Thyroid gland (tissue), 4 donors: Measurements from ENCODE around the gene NEDD9. TPM values are rescaled to one million over a fixed set of nuclear protein-coding genes. Genes with fewer than 3 reads are reported as not detected.

Experiments used
- DNase-seq, 2 donors: peaks; one replicate each; pipeline ENCODE4 v3.0.0-alpha.2; 2019
- H3K27ac ChIP-seq, 3 donors: fragments of 200-600 bp; sonication (generic); 1 replicate in 2 of 3; 2 replicates in 1 of 3; pipeline ENCODE4 v1.5.1; 2016 to 2019; ENCODE audit warnings: mild to moderate bottlenecking in 1 of 3, moderate library complexity in 1 of 3
- H3K27me3 ChIP-seq: fragments of 200-600 bp; sonication (generic); one replicate; pipeline ENCODE4 v1.5.1; 2019
- H3K36me3 ChIP-seq, 2 donors: fragments of 200-600 bp; sonication (generic); one replicate each; pipeline ENCODE4 v1.5.1; 2016 to 2019
- H3K4me1 ChIP-seq, 2 donors: fragments of 200-600 bp; sonication (generic); one replicate each; pipeline ENCODE4 v1.5.1; 2017 to 2019
- H3K4me3 ChIP-seq, 3 donors: fragments of 200-600 bp; sonication (generic); replicated peaks in 1 of 3; 1 replicate in 2 of 3; 2 replicates in 1 of 3; pipeline ENCODE4 v1.5.1; 2016; ENCODE audit warnings: mild to moderate bottlenecking in 1 of 3
- H3K9me3 ChIP-seq: fragments of 200-600 bp; sonication (generic); one replicate; pipeline ENCODE4 v1.5.1; 2017
- POLR2A ChIP-seq, 2 donors: fragments of 450-650 bp; IDR thresholded peaks; one replicate each; pipeline ENCODE4 v1.6.1; 2017; ENCODE audit warnings: antibody characterized with exemption in 2 of 2, mild to moderate bottlenecking in 2 of 2, moderate library complexity in 1 of 2
- WGBS, 2 donors: methylation state at CpG; one replicate each; pipeline ENCODE4 v1.1.5; 2017; 5-methylcytosine and 5-hydroxymethylcytosine counted together
- intact Hi-C: fragments of 100-400 bp; cut with DNase I; formaldehyde crosslinking; loops from one replicate; pipeline ENCODE4 v1.15.1; 2023
- total RNA-seq, 4 donors: library from RNA; depleted of rRNA; stranded (reverse); fragments of >200 nt; gene quantifications; one replicate each; pipeline ENCODE4 v1.2.3, GENCODE V29; 2016
- TF ChIP-seq, protein P1 (sequence below), 6 experiments: fragments of 200-600 bp in 3 of 6; fragments of 450-650 bp in 3 of 6; sonication (generic) in 3 of 6; IDR thresholded peaks; one replicate each; pipeline ENCODE4 v1.5.1; 2016 to 2019; ENCODE audit warnings: antibody characterized with exemption in 6 of 6, mild to moderate bottlenecking in 2 of 6, inconsistent platforms in 1 of 6, moderate library complexity in 1 of 6

NEDD9 gene, protein sequence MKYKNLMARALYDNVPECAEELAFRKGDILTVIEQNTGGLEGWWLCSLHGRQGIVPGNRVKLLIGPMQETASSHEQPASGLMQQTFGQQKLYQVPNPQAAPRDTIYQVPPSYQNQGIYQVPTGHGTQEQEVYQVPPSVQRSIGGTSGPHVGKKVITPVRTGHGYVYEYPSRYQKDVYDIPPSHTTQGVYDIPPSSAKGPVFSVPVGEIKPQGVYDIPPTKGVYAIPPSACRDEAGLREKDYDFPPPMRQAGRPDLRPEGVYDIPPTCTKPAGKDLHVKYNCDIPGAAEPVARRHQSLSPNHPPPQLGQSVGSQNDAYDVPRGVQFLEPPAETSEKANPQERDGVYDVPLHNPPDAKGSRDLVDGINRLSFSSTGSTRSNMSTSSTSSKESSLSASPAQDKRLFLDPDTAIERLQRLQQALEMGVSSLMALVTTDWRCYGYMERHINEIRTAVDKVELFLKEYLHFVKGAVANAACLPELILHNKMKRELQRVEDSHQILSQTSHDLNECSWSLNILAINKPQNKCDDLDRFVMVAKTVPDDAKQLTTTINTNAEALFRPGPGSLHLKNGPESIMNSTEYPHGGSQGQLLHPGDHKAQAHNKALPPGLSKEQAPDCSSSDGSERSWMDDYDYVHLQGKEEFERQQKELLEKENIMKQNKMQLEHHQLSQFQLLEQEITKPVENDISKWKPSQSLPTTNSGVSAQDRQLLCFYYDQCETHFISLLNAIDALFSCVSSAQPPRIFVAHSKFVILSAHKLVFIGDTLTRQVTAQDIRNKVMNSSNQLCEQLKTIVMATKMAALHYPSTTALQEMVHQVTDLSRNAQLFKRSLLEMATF
- total RNA-seq, result 10 to 100 TPM; 42.1 to 78.3 (median 61.7) TPM

DNA sequence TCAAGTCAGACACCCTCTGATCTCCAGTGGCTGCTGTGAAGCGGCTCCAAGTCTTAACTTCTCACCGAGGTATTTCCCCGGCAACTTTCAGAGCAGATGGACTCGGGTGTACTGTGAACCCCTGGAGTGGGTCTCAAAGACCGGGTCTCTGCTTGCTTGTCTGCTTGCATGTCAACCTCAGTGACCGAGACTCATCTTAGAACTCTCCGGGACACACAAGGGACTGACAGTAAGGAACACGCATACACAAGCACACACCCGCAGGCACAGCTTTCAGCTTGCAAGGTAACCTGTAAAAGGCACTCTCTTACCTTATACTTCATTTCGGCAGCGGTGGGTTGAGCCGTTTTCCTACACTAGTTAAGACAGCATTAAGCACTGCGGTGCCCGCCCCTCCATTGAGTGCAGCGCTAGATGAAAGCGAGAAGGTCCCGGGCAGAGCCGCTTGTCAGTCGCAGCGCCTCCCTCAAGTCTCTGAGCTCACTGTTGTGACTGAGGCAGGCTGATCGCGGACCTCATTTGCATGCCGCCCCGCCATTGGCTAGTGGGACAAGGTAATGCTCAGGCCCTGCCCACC is at the start of gene NEDD9:
Gene NEDD9 (minus strand): TSS at position 476 of the 577 bp plus-strand sequence. CDS start 153 bp downstream, at position 323.
- Histone ChIP-seq H3K4me1 (peaks cover 27 to 34% of the 10 kb centered on the region in 2 donors), H3K9me3 (no peaks in the 10 kb centered on the region), H3K4me3 (peak within 1 kb of the TSS; percentile 3 to 54 (median 45)), H3K27ac (peak within 1 kb of the TSS; percentile 78 to 96 (median 94)), H3K36me3 (no peaks in the 10 kb centered on the region), H3K27me3 (no peaks in the 10 kb centered on the region)
- TF ChIP-seq, protein P1, sequence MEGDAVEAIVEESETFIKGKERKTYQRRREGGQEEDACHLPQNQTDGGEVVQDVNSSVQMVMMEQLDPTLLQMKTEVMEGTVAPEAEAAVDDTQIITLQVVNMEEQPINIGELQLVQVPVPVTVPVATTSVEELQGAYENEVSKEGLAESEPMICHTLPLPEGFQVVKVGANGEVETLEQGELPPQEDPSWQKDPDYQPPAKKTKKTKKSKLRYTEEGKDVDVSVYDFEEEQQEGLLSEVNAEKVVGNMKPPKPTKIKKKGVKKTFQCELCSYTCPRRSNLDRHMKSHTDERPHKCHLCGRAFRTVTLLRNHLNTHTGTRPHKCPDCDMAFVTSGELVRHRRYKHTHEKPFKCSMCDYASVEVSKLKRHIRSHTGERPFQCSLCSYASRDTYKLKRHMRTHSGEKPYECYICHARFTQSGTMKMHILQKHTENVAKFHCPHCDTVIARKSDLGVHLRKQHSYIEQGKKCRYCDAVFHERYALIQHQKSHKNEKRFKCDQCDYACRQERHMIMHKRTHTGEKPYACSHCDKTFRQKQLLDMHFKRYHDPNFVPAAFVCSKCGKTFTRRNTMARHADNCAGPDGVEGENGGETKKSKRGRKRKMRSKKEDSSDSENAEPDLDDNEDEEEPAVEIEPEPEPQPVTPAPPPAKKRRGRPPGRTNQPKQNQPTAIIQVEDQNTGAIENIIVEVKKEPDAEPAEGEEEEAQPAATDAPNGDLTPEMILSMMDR (IDR thresholded peaks at IDR 0.05), result no peak
- TF ChIP-seq POLR2A (IDR thresholded peaks at IDR 0.05), result peak; percentile 98 to 100
- peak; percentile 99 for DNase-seq
- 0% methylated on average over 14 to 17 of the region's 24 CpGs for WGBS, 2 donors
- intact Hi-C loops, result no loop called here

GRCh38 chr6:11282245-11282644 is 49.8 kb upstream of the NEDD9 start:
- Histone ChIP-seq H3K4me3 (no peak overlapping the region), H3K9me3 (no peaks in the 10 kb centered on the region), H3K36me3 (no peaks in the 10 kb centered on the region), H3K27ac (no peak overlapping the region), H3K4me1 (peaks cover 4 to 19% of the 10 kb centered on the region in 2 donors), H3K27me3 (no peaks in the 10 kb centered on the region)
- intact Hi-C loops, result no loop called here
- 95 to 99% methylated on average over 2 of the region's 2 CpGs for WGBS, 2 donors
- no peak for TF ChIP-seq POLR2A (IDR thresholded peaks at IDR 0.05)
- TF ChIP-seq, protein P1 (IDR thresholded peaks at IDR 0.05), result no peak
- DNase-seq, result no peak

GRCh38 chr6:11280394-11280793 is 47.9 kb upstream of the NEDD9 start:
- WGBS, 2 donors, result 89 to 94% methylated on average over 4 of the region's 4 CpGs
- Histone ChIP-seq H3K36me3 (no peaks in the 10 kb centered on the region), H3K4me1 (peaks cover 12 to 30% of the 10 kb centered on the region in 2 donors), H3K27ac (no peak overlapping the region), H3K9me3 (no peaks in the 10 kb centered on the region), H3K4me3 (no peak overlapping the region), H3K27me3 (no peaks in the 10 kb centered on the region)
- TF ChIP-seq, protein P1 (IDR thresholded peaks at IDR 0.05), result no peak
- no peak for TF ChIP-seq POLR2A (IDR thresholded peaks at IDR 0.05)
- intact Hi-C loops, result no loop called here
- no peak for DNase-seq

DNA sequence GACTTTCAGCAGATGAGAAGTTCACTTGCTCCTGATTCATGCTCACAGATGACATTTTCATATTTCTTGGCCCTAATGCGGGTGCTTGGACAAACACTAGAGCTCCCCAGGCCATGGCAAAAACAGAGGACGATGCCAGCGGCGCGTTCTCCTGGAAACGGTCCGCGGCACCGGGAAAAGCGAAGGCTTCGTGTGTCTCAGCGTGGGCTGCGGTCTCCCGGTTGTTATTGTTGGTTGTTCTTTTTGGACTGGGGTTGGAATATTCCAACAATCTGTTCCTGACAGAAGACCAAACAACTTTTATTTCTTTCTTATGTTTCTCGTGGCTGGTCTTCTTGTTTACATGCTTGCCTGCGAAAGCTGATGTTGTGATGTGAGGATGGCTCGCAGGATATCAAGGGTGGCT is 46.8 kb upstream of the NEDD9 start:
- no peak for TF ChIP-seq POLR2A (IDR thresholded peaks at IDR 0.05)
- TF ChIP-seq, protein P1 (IDR thresholded peaks at IDR 0.05), result no peak
- Histone ChIP-seq H3K27me3 (no peaks in the 10 kb centered on the region), H3K27ac (no peak overlapping the region), H3K9me3 (no peaks in the 10 kb centered on the region), H3K4me3 (no peak overlapping the region), H3K4me1 (peaks cover 12 to 30% of the 10 kb centered on the region in 2 donors), H3K36me3 (no peaks in the 10 kb centered on the region)
- DNase-seq, result no peak
- WGBS, 2 donors, result 91 to 96% methylated on average over 17 of the region's 17 CpGs
- intact Hi-C loops, result no loop called here
